IPS-18c (cell line): ENCODE measurements around the gene IMMP2L.

Source experiments
- H3K4me3 ChIP-seq: 2 replicates; pipeline ENCODE4 v1.7.0; 2013; ENCODE audit warnings: low read depth, mild to moderate bottlenecking, low read length, moderate library complexity; ENCODE audit not compliant: insufficient read depth
- H3K9me3 ChIP-seq: one replicate; pipeline ENCODE4 v1.6.1; 2013; ENCODE audit warnings: mild to moderate bottlenecking, low read length, moderate library complexity; ENCODE audit not compliant: control insufficient read depth, insufficient read depth

The IMMP2L gene

GRCh38 chr7:111107579-111107978, 454.7 kb downstream of the IMMP2L start:
- no peak overlapping the region for H3K4me3 ChIP-seq
- H3K9me3 ChIP-seq = no peaks in the 10 kb centered on the region

- Histone ChIP-seq H3K9me3 (no peaks in the 10 kb centered on the region), H3K4me3 (no peak overlapping the region)
These were observed 457.0 kb downstream of the IMMP2L start for GRCh38 chr7:111105269-111105668.

GRCh38 chr7:111104710-111105109, 457.6 kb downstream of the IMMP2L start:
- Histone ChIP-seq H3K9me3 (no peaks in the 10 kb centered on the region), H3K4me3 (no peak overlapping the region)

GRCh38 chr7:111103678-111104274, 458.5 kb downstream of the IMMP2L start:
- H3K9me3 ChIP-seq = no peaks in the 10 kb centered on the region

GRCh38 chr7:111103136-111103535, 459.2 kb downstream of the IMMP2L start:
- H3K4me3 ChIP-seq = no peak overlapping the region
- no peaks in the 10 kb centered on the region for H3K9me3 ChIP-seq

More at GRCh38 chr7:111103678-111104274, 458.5 kb downstream of the IMMP2L start:
- no peak overlapping the region for H3K4me3 ChIP-seq

DNA sequence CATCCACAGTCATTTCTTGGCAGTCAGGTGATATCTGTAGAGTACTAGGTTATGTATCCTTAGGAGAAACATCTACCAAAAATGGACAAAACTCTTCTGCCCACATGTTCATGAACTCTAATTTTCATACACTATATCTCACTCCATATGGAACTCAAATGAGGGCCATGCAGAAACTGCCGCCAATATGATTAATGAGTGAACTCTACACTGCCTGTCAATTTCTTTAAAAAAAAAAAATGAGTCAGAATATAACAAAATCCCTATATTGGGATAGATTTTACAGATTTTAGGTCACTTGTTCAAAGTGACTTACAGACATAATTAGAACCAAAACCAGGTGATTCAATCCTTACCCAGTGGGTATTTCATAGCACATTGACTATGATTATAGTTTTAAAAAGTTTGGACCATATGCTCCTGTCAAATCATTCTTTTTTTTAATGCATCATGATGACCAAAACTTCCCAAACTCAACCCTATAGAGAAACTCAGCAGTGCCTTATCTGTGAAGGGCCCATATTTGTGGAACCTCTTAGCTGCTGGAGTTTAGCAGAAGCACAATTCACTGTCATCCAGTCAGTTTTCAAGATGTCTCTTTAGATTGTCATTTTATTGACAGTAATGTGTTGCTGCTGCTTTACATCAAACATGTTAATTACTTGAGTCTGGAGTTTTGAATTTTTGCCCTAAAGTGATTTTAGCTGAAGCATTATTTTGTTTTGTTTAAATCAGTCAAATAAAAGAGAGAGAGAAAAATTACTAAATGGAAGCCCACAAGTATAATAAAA, 460.2 kb downstream of the IMMP2L start:
- Histone ChIP-seq H3K9me3 (no peaks in the 10 kb centered on the region), H3K4me3 (no peak overlapping the region)

DNA sequence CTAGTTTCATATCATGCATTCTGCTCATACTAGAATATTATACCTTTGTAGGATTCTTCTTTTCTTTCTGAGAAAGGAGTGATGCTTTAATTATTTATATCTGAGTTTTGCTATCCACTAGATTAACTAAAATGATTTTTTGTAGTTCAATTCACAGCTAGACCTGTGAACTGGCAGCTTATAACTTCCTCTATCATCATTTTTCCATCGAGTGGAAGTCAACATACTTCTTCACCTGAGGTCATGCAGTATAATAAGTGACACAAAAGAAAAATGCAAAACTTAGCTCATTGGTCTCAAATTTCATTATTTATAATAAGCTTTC, 463.4 kb downstream of the IMMP2L start:
- no peak overlapping the region for H3K4me3 ChIP-seq
- no peaks in the 10 kb centered on the region for H3K9me3 ChIP-seq

DNA sequence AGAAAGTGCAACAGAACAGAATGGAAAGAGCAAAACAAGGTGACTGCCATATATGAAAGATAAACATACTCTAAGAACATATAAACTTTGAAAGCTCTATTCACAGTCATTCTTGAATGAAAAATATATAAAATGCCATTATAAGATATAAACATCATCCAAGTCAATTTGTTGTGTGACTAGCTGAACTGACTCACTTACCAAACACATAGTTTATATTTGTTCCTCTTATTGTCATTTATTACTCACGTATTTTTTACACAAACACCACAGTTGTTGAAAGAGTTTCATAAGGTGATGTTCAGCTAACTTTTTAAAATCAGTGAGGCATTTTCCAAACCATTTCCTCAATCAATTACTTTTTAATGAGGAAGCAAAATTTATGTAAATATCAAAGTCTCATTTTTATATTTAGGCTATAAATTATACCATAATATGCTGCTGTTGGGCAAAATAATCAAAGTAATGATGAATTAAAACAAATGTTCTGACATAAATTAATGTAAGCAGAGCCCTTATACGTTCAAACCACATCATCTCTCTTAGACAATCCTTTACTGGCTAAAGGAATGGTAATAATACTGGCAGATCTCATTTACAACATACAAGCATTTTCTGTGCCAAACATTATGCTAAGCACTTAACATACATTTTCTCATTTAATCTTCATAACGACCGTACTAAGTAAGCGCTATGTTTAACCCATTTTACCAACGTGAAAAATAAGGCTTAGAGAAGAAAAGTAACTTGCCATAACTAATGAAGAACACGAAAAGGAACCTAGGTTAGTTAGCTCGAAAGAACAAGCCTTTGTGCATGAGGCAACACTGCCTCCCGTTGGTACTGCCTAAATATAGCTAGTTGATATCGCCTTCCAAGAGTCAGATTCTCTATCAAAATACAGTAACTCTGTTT, 464.0 kb downstream of the IMMP2L start:
- no peak overlapping the region for H3K4me3 ChIP-seq
- no peaks in the 10 kb centered on the region for H3K9me3 ChIP-seq

DNA sequence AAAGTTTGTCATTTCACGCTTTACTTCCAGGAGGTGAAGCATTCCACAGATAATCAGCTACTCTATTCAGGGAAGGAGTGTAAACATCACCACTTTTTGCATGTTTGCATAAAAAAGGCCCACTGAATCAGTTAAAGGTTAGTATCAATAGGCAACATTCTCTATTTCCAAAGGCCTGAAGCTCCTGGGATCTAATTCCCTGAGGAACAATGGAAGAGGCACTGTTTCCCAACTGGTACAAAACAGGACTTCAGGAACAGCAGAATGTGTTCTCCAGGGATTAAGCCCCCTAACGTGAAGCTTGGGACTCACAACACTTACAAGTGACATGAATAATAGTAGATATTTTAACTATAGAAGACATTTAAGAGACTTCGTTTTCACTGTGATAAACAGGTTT, 465.3 kb downstream of the IMMP2L start:
- Histone ChIP-seq H3K4me3 (no peak overlapping the region), H3K9me3 (no peaks in the 10 kb centered on the region)

DNA sequence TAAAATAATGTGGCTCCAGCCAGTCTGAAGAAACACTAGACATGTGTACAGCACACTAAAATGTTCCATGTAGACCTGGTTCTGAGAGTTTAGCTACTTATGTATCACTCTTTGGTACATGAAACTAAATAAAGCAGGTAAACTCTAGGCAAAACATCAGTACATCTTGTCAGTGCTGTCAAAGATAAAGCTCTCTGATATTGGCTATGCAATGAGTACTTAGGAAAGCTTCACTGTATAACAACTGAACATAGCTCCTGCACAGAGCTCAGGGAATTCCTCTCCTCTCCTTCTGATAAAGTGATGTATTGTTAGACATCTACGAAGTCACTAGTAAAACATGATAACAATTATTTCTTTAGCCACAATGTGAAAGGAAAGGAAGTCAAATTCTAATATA, 467.9 kb downstream of the IMMP2L start:
- H3K9me3 ChIP-seq = no peaks in the 10 kb centered on the region
- no peak overlapping the region for H3K4me3 ChIP-seq

GRCh38 chr7:111093496-111093895, 468.8 kb downstream of the IMMP2L start:
- 0 out of 2 replicates have a peak overlapping the region, but pooled peaks have one; percentile 5 for H3K4me3 ChIP-seq
- H3K9me3 ChIP-seq = no peaks in the 10 kb centered on the region

- no peaks in the 10 kb centered on the region for H3K9me3 ChIP-seq
- H3K4me3 ChIP-seq = no peak overlapping the region
These were observed 469.7 kb downstream of the IMMP2L start for GRCh38 chr7:111092406-111093236.

DNA sequence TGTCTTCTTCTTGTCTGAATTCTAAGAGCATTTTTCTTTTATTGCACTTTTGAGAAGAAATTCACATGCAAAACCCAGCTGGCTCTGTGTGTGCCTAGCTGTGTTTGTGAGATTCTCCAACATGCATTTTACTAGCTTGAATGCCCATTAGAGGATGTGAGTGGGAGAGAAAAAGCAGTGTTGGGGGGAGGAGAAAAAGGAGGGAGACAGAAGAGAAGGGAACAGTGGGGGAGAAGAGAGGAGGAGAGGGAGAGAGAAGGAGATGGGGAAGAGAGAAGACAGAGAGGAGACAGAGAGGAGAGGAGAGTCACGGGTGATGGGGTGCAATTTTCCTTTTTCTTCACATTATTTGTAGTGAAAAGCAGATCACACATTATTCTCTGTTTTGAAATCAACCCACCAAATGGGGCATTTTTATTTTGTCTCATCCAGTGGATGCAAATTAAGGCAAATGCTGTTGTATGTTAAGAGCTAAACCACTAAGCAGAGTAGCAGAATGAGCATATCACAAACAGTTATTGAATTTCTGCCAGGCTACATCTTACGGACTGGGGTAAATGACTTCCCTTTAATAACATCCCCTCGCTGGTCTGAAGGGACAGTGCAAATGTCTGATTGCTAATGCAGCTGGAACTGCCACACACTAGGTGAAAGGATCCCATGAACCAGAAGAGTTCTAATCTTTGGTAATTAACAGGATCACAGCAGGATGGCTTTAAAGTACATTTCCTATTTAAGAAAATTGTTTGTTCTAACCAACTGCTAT, 470.5 kb downstream of the IMMP2L start:
- peak overlapping the region; percentile 12; the same call in 1 of the 2 replicates for H3K4me3 ChIP-seq
- H3K9me3 ChIP-seq = no peaks in the 10 kb centered on the region

- Histone ChIP-seq H3K9me3 (no peaks in the 10 kb centered on the region), H3K4me3 (peak within 1 kb of the TSS; percentile 12; the same call in 1 of the 2 replicates)
These were observed 471.4 kb downstream of the IMMP2L start, which contains the start of gene LRRN3 for GRCh38 chr7:111090846-111091245. TSS of gene LRRN3 (plus strand) at chr7:111091127. CDS start at chr7:111122773, 31,646 bp downstream.

- Histone ChIP-seq H3K9me3 (no peaks in the 10 kb centered on the region), H3K4me3 (no peak overlapping the region)
These were observed 472.4 kb downstream of the IMMP2L start for GRCh38 chr7:111089822-111090426.

DNA sequence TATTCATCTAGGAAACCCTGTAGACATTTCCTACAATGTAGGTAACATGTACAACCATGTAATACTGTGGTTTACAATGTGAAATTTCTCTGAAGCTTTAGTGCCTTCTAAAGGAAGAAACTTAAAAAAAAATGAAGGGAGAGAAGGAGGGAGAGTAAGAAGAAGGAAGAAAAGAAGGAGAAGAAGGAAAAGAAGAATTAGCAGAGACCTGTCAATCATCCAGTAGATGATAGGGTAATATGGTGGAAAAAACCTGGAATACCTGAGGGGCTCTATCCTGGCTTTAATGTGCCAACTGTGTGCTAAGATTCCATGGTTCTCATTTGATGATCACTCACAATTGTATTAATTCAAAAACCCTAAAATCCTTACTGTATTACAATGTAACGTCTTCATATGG, 474.0 kb downstream of the IMMP2L start:
- no peak overlapping the region for H3K4me3 ChIP-seq
- H3K9me3 ChIP-seq = no peaks in the 10 kb centered on the region
